NCI-H2107 (cell line): Measurements from ENCODE around the gene LILRB4.
"Not testable (repeated sequence)": the region's sequence is repeated elsewhere in the genome, so short reads cannot be mapped to it uniquely, and the experiment has no call there.

Experiments
- DNase-seq: peaks from one replicate; lab custom pipeline; 2025; lab: John Stamatoyannopoulos, UW

Gene LILRB4

GRCh38 chr19:54662730-54663129 lies at the start of gene LILRB4:
LILRB4 (plus strand) TSS chr19:54662985; CDS start chr19:54663034, 49 bp downstream.
- no peak for DNase-seq

GRCh38 chr19:54614726-54615125 lies 48.1 kb upstream of the LILRB4 start:
- DNase-seq, result no peak

- no peak for DNase-seq
Observed at GRCh38 chr19:54616057-54616456, 46.7 kb upstream of the LILRB4 start.

- DNase-seq, result no peak
Observed at GRCh38 chr19:54616821-54617560, 45.8 kb upstream of the LILRB4 start.

- DNase-seq, result no peak
Observed at GRCh38 chr19:54620464-54620863, 42.3 kb upstream of the LILRB4 start.

GRCh38 chr19:54622431-54622830 lies 40.4 kb upstream of the LILRB4 start:
- DNase-seq, result no peak

- not testable (repeated sequence) for DNase-seq
Observed at GRCh38 chr19:54624234-54624633, 38.6 kb upstream of the LILRB4 start.

- not testable (repeated sequence) for DNase-seq
Observed at GRCh38 chr19:54624934-54625730, 37.7 kb upstream of the LILRB4 start.

- no peak for DNase-seq
Observed at GRCh38 chr19:54626757-54627156, 36.0 kb upstream of the LILRB4 start.

GRCh38 chr19:54627912-54628311 lies 34.9 kb upstream of the LILRB4 start:
- DNase-seq, result not testable (repeated sequence)

- not testable (repeated sequence) for DNase-seq
Observed at GRCh38 chr19:54630262-54630661, 32.5 kb upstream of the LILRB4 start, which contains the start of gene LILRB1. LILRB1 (plus strand) TSS chr19:54630484; CDS start chr19:54631074, 590 bp downstream.

- no peak for DNase-seq
Observed at GRCh38 chr19:54630782-54631181, 32.0 kb upstream of the LILRB4 start.

GRCh38 chr19:54631489-54632337 lies 31.1 kb upstream of the LILRB4 start:
- not testable (repeated sequence) for DNase-seq

- not testable (repeated sequence) for DNase-seq
Observed at GRCh38 chr19:54632517-54632916, 30.3 kb upstream of the LILRB4 start.

GRCh38 chr19:54633401-54633800 lies 29.4 kb upstream of the LILRB4 start:
- DNase-seq, result no peak

- DNase-seq, result not testable (repeated sequence)
Observed at GRCh38 chr19:54636081-54636480, 26.7 kb upstream of the LILRB4 start.

GRCh38 chr19:54638683-54639082 lies 24.1 kb upstream of the LILRB4 start:
- DNase-seq, result no peak

GRCh38 chr19:54642953-54643352 lies 19.8 kb upstream of the LILRB4 start:
- DNase-seq, result not testable (repeated sequence)

GRCh38 chr19:54643583-54643982 lies 19.2 kb upstream of the LILRB4 start:
- DNase-seq, result not testable (repeated sequence)

GRCh38 chr19:54644056-54644455 lies 18.7 kb upstream of the LILRB4 start:
- DNase-seq, result no peak

GRCh38 chr19:54646331-54646841 lies 16.4 kb upstream of the LILRB4 start:
- no peak for DNase-seq

- DNase-seq, result no peak
Observed at GRCh38 chr19:54648129-54648528, 14.7 kb upstream of the LILRB4 start.
